OCI-LY7 (cell line): ENCODE measurements around the gene MYL3. TPM values are rescaled to one million over a fixed set of nuclear protein-coding genes. Genes with fewer than 3 reads are reported as not detected.

Experiments
- BruUV-seq: library from RNA; stranded (reverse); fragments of 400-500 nt; replicated peaks from 2 replicates; lab custom pipeline; 2021; lab: Mats Ljungman, UMichigan
- CTCF ChIA-PET: fragments of 300-600 bp; sonication (Branson Sonifier 250); formaldehyde crosslinking; loops from one replicate; lab custom pipeline; 2022; ENCODE audit warnings: antibody characterized with exemption; ENCODE audit not compliant: unreplicated experiment; lab: Charles Lee
- POLR2A ChIA-PET: fragments of 300-600 bp; sonication (Branson Sonifier 250); formaldehyde crosslinking; loops from one replicate; lab custom pipeline; 2022; ENCODE audit warnings: antibody characterized with exemption; lab: Charles Lee
- DNase-seq: peaks from one replicate; pipeline ENCODE4 v3.0.0-alpha.2; 2015; ENCODE audit warnings: low spot score
- H2AFZ ChIP-seq: fragments of 200-600 bp; sonication (generic), shearing (Covaris generic); 2 replicates; pipeline ENCODE4 v1.6.1; 2014; ENCODE audit warnings: mild to moderate bottlenecking, antibody characterized with exemption, low read length, moderate library complexity
- H3K27ac ChIP-seq: fragments of 200-600 bp; sonication (generic); 2 replicates; pipeline ENCODE4 v1.5.1; 2014; ENCODE audit warnings: mixed run types, low read depth, mild to moderate bottlenecking, moderate library complexity, low read length, inconsistent platforms; ENCODE audit not compliant: poor library complexity, severe bottlenecking
- H3K36me3 ChIP-seq: fragments of 200-600 bp; sonication (generic); 2 replicates; pipeline ENCODE4 v1.6.1; 2014; ENCODE audit warnings: mild to moderate bottlenecking, antibody characterized with exemption, low read length, moderate library complexity, mixed read lengths; ENCODE audit not compliant: insufficient read depth
- H3K4me1 ChIP-seq: fragments of 200-600 bp; sonication (generic); 2 replicates; pipeline ENCODE4 v1.5.1; 2014; ENCODE audit warnings: mild to moderate bottlenecking, low read length; ENCODE audit not compliant: insufficient read depth, poor library complexity, severe bottlenecking
- H3K4me2 ChIP-seq: fragments of 200-600 bp; sonication (generic); 2 replicates; pipeline ENCODE4 v1.6.1; 2014; ENCODE audit warnings: mild to moderate bottlenecking, low read length
- H3K4me3 ChIP-seq: fragments of 200-600 bp; sonication (generic); 2 replicates; pipeline ENCODE4 v1.5.1; 2014; ENCODE audit warnings: mild to moderate bottlenecking, low read depth, low read length; ENCODE audit not compliant: poor library complexity, severe bottlenecking
- H3K79me2 ChIP-seq: fragments of 200-600 bp; sonication (generic); 2 replicates; pipeline ENCODE4 v1.6.1; 2016; ENCODE audit warnings: low read depth, mild to moderate bottlenecking, low read length, moderate library complexity, mixed read lengths; ENCODE audit not compliant: insufficient read depth
- H3K9me2 ChIP-seq: fragments of 200-600 bp; sonication (generic); 2 replicates; pipeline ENCODE4 v1.6.1; 2016; ENCODE audit warnings: mild to moderate bottlenecking, low read length, mixed read lengths; ENCODE audit not compliant: insufficient read depth
- H3K9me3 ChIP-seq: fragments of 200-600 bp; sonication (generic); 2 replicates; pipeline ENCODE4 v1.6.1; 2014; ENCODE audit warnings: mild to moderate bottlenecking, mixed run types, low read length, mixed read lengths
- H4K20me1 ChIP-seq: fragments of 200-600 bp; sonication (generic); 2 replicates; pipeline ENCODE4 v1.6.1; 2014; ENCODE audit warnings: mild to moderate bottlenecking, antibody characterized with exemption, low read length, moderate library complexity, mixed read lengths; ENCODE audit not compliant: insufficient read depth
- EZH2phosphoT487 ChIP-seq: fragments of 200-600 bp; sonication (generic); IDR thresholded peaks from 2 replicates; pipeline ENCODE4 v1.6.1; 2018; ENCODE audit warnings: low read depth, borderline replicate concordance, mild to moderate bottlenecking, mixed run types, antibody characterized with exemption, low read length, moderate library complexity, mixed read lengths
- intact Hi-C: fragments of 100-400 bp; cut with micrococcal nuclease; formaldehyde crosslinking; loops from one replicate; pipeline ENCODE4 v1.10.0; 2022; ENCODE audit not compliant: unreplicated experiment
- total RNA-seq, 2 experiments: library from RNA; depleted of rRNA in 1 of 2; stranded (reverse); fragments of >200 nt in 1 of 2; shearing (Covaris generic) in 1 of 2; gene quantifications; 2 replicates each; pipeline ENCODE4 v1.2.3, GENCODE V29; 2014 to 2022
- TF ChIP-seq, protein P1 (sequence below): fragments of 200-600 bp; sonication (generic); conservative IDR thresholded peaks from 2 replicates; pipeline ENCODE4 v1.5.1; 2014; ENCODE audit warnings: mild to moderate bottlenecking, antibody characterized with exemption, low read length, moderate library complexity, mixed read lengths

Gene MYL3
- total RNA-seq, 2 experiments from 2014 or later: not detected

GRCh38 chr3:46873521-46873920, 10.3 kb upstream of the MYL3 start:
- ChIA-PET CTCF (no interaction called here), POLR2A (no interaction called here)
- intact Hi-C loops: no loop called here
- H3K4me1 ChIP-seq: no peaks in the 10 kb centered on the region
- no peaks in the 10 kb centered on the region for H4K20me1 ChIP-seq
- no peak overlapping the region for H3K27ac ChIP-seq
- H3K9me2 ChIP-seq: no peaks in the 10 kb centered on the region
- no peaks in the 10 kb centered on the region for H3K79me2 ChIP-seq
- DNase-seq: no peak
- BruUV-seq: no TSS peak
- no peak overlapping the region for H2AFZ ChIP-seq
- no peak overlapping the region for H3K4me3 ChIP-seq
- no peaks in the 10 kb centered on the region for H3K9me3 ChIP-seq
- H3K4me2 ChIP-seq: no peak overlapping the region
- H3K36me3 ChIP-seq: no peaks in the 10 kb centered on the region
- no peak for TF ChIP-seq EZH2phosphoT487
- TF ChIP-seq, protein P1, sequence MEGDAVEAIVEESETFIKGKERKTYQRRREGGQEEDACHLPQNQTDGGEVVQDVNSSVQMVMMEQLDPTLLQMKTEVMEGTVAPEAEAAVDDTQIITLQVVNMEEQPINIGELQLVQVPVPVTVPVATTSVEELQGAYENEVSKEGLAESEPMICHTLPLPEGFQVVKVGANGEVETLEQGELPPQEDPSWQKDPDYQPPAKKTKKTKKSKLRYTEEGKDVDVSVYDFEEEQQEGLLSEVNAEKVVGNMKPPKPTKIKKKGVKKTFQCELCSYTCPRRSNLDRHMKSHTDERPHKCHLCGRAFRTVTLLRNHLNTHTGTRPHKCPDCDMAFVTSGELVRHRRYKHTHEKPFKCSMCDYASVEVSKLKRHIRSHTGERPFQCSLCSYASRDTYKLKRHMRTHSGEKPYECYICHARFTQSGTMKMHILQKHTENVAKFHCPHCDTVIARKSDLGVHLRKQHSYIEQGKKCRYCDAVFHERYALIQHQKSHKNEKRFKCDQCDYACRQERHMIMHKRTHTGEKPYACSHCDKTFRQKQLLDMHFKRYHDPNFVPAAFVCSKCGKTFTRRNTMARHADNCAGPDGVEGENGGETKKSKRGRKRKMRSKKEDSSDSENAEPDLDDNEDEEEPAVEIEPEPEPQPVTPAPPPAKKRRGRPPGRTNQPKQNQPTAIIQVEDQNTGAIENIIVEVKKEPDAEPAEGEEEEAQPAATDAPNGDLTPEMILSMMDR: no peak

DNA sequence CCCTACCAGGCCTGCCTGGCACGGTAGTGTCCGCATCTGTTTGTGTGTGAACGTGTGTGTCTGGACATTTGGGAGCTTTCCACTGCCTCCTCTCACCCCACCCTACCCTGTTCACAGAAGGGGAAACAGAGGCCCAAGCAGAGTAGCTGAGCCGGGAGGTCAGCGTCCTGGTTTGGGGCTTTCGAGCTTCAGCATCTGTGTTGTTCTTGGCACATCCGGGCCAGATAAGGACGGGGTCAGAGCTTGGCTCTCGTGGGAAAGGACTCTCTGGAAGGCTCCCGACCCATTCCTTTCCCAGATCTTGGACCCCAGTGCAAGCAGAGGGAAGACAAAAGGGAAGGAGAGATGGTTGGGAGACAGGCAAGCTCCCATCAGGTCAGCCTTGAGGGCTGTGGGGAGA, 8.0 kb upstream of the MYL3 start:
- H3K4me1 ChIP-seq: no peaks in the 10 kb centered on the region
- no peak overlapping the region for H2AFZ ChIP-seq
- BruUV-seq: no TSS peak
- intact Hi-C loops: no loop called here
- ChIA-PET CTCF (interaction anchor here (0.6 kb wide), 1 partner anchor 422 kb away, joined by 3 read pairs; no protein-coding TSS in a partner anchor), POLR2A (no interaction called here)
- H3K27ac ChIP-seq: no peak overlapping the region
- no peaks in the 10 kb centered on the region for H3K79me2 ChIP-seq
- DNase-seq: no peak
- no peak overlapping the region for H3K4me3 ChIP-seq
- H3K9me2 ChIP-seq: no peaks in the 10 kb centered on the region
- H4K20me1 ChIP-seq: no peaks in the 10 kb centered on the region
- H3K36me3 ChIP-seq: no peaks in the 10 kb centered on the region
- H3K9me3 ChIP-seq: no peaks in the 10 kb centered on the region
- no peak overlapping the region for H3K4me2 ChIP-seq
- TF ChIP-seq, protein P1: no peak
- no peak for TF ChIP-seq EZH2phosphoT487

DNA sequence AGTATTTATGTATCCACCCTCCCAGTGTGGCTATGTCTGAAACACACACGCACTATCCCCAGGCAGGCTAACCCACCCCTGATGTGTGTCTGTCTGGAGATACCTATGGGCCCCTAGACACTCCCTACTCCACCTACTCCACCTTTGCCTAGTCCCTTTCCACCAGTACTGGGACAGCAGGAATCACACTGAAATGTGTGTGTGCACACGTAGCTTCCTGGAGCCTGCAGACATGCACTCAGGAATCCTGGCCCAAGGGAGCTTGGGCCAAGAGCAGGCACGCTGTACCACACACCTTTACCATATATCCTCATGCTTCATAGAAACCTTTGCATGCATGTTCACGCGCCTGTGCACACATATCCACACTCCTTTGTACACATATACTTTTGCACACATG, 7.4 kb upstream of the MYL3 start:
- Histone ChIP-seq H3K9me3 (no peaks in the 10 kb centered on the region), H3K27ac (no peak overlapping the region), H3K4me1 (no peaks in the 10 kb centered on the region), H3K4me2 (no peak overlapping the region), H3K9me2 (no peaks in the 10 kb centered on the region), H3K79me2 (no peaks in the 10 kb centered on the region), H4K20me1 (no peaks in the 10 kb centered on the region), H3K4me3 (no peak overlapping the region), H3K36me3 (no peaks in the 10 kb centered on the region), H2AFZ (no peak overlapping the region)
- intact Hi-C loops: no loop called here
- no peak for TF ChIP-seq EZH2phosphoT487
- TF ChIP-seq, protein P1: no peak
- BruUV-seq: no TSS peak
- ChIA-PET CTCF (no interaction called here), POLR2A (no interaction called here)
- no peak for DNase-seq
